A549 treated with DMSO at 1 μM for 4 hours (cell line): ENCODE measurements around the gene KCNIP3. TPM values are rescaled to one million over a fixed set of nuclear protein-coding genes. Genes with fewer than 3 reads are reported as not detected.

Source experiments
- total RNA-seq: library from RNA; stranded (reverse); fragments of 200-300 nt; extraction: Qiagen RNA extraction; gene quantifications from 5 replicates; pipeline ENCODE4 v1.2.3, GENCODE V29; 2022; ENCODE audit warnings: low read depth

Gene KCNIP3
- total RNA-seq, result 0.89 to 2.1 TPM (median 1.6 TPM) in 5 replicates

DNA sequence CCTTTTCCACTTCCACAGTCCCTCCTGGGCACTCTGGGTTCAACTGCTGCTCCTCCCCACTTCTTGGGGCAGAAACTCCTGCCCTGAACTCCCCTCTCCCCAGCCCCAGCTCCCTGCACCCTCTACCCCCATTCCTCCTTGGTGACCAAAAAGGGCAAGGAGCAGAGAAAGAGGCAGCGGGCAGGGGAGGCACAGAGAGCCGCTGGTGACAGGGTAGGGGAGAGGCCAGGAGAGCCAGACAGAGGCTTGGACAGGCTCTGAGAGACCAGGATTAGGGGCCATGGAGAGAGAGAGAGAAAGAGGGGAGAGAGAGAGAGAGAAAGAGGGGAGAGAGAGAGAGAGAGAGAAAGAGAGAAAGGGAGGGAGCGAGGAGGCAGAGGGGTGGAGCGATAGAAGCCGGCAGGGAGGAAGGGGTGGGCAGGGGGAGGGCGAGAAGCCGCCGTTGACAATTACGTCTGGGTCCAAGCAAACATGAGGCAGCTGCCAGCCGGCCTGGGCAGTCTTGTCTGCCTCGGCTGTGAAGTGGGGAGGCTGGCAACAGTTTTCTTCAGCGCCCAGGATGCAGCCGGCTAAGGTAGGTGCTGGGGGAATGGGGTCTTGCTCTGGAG, at the start of gene KCNIP3:
Gene KCNIP3, plus strand, starts transcription at position 468 of the 608 bp plus-strand sequence. Its CDS starts 92 bp downstream, at position 560.

DNA sequence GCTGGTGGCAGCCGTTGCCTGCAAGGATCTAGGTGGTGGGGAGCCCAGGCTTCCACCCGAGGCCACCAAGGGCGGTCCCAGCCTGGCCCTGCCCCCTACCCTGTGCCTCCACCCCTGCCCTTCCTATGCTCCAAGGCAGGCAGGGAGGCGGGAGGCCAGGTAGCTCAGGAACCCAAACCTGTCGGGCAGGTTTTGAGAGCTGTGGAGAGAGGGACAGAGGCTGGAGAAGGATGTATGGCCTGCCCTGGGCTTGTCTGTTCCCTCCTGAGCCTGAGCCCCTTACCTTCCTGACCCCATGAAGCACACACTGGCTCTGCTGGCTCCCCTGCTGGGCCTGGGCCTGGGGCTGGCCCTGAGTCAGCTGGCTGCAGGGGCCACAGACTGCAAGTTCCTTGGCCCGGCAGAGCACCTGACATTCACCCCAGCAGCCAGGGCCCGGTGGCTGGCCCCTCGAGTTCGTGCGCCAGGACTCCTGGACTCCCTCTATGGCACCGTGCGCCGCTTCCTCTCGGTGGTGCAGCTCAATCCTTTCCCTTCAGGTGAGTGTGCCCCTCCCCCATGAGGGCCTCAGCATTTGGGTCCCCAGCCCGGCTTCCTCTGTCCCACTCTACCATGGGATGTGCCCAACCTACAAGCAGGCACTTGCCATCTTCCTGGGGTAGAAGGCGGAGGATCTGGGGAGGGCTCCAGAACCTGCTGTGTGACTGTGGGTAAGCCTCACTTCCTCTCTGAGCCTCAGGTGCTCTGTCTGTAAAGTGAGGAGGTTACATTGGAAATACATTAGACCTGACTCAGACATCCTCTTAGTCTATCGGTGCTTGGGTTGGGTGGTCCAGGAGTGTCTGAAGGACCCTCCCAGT, 22.6 kb upstream of the KCNIP3 start, which contains the start of gene PROM2:
Gene PROM2, plus strand, starts transcription at position 159 of the 860 bp plus-strand sequence. Its CDS starts 137 bp downstream, at position 296.

DNA sequence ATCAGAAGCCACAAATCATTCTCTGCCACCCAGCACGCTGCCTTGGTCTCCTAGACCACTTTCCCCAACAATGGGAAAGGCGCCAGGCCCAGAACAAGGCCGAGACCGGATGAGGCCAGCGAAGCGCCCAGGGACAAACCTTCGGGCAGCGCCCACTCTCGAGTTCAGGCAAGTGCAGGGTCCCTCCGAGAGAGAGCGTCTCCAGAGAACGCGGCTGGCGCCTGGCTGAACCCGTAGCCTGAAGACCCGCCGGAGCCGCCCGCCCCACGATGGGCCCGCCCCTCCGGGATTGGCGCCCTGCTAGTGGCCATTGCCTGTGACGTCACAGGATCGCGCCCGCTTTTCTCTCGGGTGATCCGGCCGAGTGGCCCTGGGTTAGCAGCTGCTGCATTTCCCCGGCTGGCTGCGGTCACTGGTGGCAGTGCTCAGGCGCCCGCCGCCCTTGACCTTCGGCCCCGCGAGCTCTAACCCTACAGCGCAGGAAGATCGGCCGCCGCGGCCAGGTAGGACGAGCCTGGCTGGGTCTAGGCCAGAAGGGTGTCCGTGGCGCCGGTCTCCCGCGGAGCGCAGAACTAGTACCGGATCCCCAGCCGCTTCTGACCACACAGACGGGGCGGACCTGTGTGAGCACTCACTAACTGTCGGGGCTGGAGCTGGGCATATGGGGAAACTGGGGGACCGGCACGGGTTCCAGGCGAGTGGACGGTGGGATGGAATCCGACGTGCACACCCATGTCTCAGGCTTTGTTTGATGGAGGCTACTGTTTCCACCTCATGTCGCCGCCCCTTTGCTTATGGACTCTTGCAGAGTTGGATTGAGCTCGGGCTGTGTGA, 105.4 kb downstream of the KCNIP3 start, which contains the start of gene FAHD2A:
Gene FAHD2A, plus strand, starts transcription at position 339 of the 834 bp plus-strand sequence. CDS start 2,851 bp downstream, outside the sequence.

Other genes starting within 250 kb of the KCNIP3 start
- 71.0 to 80.2 TPM (median 73.8 TPM) in 5 replicates for gene MRPS5, start 175.5 kb upstream of the KCNIP3 start, total RNA-seq
- gene ZNF514, start 137.5 kb upstream of the KCNIP3 start, total RNA-seq, result 5.6 to 7.5 TPM (median 7.1 TPM) in 5 replicates
- 3.5 to 5.0 TPM (median 3.7 TPM) in 5 replicates for gene ZNF2, start 131.5 kb upstream of the KCNIP3 start, total RNA-seq
- gene ZNF892, start 89.8 kb upstream of the KCNIP3 start, total RNA-seq, result 0.23 to 0.93 TPM (median 0.56 TPM) in 5 replicates
- 0.33 TPM in 1 of 5 replicates, not detected in the others for gene PROM2, start 22.9 kb upstream of the KCNIP3 start, total RNA-seq
- gene FAHD2A, start 105.4 kb downstream of the KCNIP3 start, total RNA-seq, result 28.1 to 29.9 TPM (median 29.1 TPM) in 5 replicates
- gene TRIM43B, start 187.4 kb downstream of the KCNIP3 start, total RNA-seq, result not detected in 5 replicates